ENCODE data around the gene LRRC32.

DNA sequence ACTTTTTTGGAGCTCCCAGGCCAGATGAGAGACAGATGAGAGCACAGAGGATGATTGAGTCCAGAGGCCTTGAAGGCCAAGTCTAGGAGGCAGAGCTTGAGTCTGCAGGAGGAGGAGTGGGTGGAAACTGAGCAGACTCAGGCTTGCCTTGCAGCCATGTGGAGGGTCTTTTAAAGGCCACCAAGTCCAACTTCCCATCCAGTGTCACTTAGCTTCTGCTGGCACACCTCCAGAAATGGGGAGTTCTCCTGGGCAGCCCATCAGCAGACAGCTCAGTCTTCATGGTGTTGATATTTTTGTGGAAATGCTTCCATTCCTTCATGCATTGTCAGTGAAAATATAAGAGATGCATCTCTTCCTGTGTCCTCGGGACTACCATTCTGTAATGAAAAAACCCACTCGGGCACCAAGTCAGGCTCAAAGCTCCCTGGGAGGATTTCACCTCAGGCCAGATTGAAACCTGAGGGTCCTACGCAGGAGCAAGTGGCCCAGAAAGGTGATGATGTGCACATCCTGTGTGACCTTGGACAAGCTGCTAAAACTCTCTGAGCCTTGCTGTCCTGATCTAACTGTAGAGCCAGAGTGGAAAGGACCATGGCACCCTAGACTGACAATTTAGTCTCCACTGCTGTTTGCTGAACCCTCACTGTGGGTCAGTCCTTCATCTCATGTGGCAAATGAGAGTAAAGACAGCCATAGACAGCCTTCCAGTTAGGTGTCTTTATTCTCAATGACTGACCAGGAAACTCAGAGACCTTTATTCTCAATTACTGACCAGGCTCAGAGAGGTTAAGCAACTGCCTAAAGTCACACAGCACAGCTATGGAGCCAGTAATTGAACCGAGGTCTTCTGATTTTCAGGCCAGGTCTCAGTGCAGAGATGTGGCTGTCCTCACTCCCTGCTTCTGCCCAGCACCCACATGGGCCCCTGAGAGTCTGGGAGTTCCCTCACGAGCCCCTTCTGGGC lies 2.9 kb upstream of the LRRC32 start:
- TF ChIP-seq POLR2A (IDR thresholded peaks at IDR 0.05) (no peak), POLR2AphosphoS5 (IDR thresholded peaks at IDR 0.05) (no peak)

Data from sigmoid colon (tissue), 4 donors.